PC-9 (cell line): ENCODE data around the gene MDN1.

ENCODE experiments used
- CTCF ChIP-seq: fragments of 200-600 bp; sonication (generic); conservative IDR thresholded peaks from 2 replicates; pipeline ENCODE4 v1.6.1; 2017; ENCODE audit warnings: mixed run types, antibody characterized with exemption, mild to moderate bottlenecking, moderate library complexity
- EZH2 ChIP-seq: fragments of 200-600 bp; sonication (generic); IDR thresholded peaks from 2 replicates; pipeline ENCODE4 v1.8.0; 2017; ENCODE audit warnings: antibody characterized with exemption, low read depth

GRCh38 chr6:89818977-89819335, 638 bp downstream of the MDN1 start:
- TF ChIP-seq CTCF = no peak
- TF ChIP-seq EZH2 = no peak
